Hepatocyte (in vitro differentiated cells): Measurements from ENCODE around the gene NEK4.

Source experiments
- CTCF ChIP-seq: fragments of 200-600 bp; sonication (generic); IDR thresholded peaks from 2 replicates; pipeline ENCODE4 v1.5.1; 2016; ENCODE audit warnings: antibody characterized with exemption, mild to moderate bottlenecking; ENCODE audit not compliant: poor library complexity
- EZH2 ChIP-seq: fragments of 200-600 bp; sonication (generic); IDR thresholded peaks from 2 replicates; pipeline ENCODE4 v1.6.1; 2016; ENCODE audit warnings: antibody characterized with exemption, mild to moderate bottlenecking, borderline replicate concordance
- EZH2phosphoT487 ChIP-seq: fragments of 200-600 bp; sonication (generic); IDR thresholded peaks from one replicate; pipeline ENCODE4 v1.6.1; 2018; ENCODE audit warnings: antibody characterized with exemption, mild to moderate bottlenecking, low read depth, moderate library complexity; ENCODE audit not compliant: unreplicated experiment, severe bottlenecking

- TF ChIP-seq EZH2 = no peak
- TF ChIP-seq CTCF = no peak
- TF ChIP-seq EZH2phosphoT487 = no peak
Observed at GRCh38 chr3:52817221-52817620, 46.5 kb upstream of the NEK4 start.
